Measurements from ENCODE around the gene DENND4C.
"Not testable (repeated sequence)": the region's sequence is repeated elsewhere in the genome, so short reads cannot be mapped to it uniquely, and the experiment has no call there.

The DENND4C gene

DNA sequence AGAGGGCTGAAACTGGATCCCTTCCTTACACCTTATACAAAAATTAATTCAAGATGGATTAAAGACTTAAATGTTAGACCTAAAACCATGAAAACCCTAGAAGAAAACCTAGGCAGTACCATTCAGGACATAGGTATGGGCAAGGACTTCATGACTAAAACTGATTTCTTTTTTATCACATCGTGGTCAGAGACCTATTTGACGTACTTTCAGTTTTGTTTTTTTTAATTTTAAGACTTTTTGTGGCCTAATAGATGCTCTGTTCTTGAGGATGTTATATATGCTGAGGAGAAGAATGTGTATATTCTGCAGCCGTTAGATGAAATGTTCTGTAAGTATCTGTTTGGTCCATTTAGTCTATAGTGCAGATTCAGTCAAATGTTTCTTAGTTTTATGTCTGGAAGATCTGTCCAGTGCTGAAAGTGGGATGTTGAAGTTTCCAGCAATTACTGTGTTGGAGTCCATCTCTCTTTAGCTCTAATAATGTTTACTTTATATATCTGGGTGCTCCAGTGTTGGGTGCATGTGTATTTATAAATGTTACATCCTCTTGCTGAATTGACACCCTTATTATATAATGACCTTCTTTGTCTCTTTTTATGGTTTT lies 36.4 kb downstream of the DENND4C start:
- DNase-seq (ENCODE audit: low read depth) = not testable (repeated sequence)

DNA sequence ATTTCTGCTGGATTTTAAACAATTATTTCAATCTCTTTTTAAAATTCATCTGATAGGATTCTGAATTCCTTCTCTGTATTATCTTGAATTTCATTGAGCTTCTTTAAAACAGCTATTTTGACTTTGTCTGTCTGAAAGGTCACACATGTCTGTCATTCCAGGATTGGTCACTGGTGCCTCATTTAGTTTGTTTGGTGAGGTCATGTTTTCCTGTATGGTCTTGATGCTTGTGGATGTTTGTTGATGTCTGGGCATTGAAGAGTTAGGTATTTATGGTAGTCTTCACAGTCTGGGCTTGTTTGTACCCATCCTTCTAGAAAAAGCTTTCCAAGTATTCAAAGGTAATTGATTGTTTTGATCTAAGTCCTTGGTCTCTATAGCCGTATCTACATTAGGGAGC lies 39.1 kb downstream of the DENND4C start:
- no peak for DNase-seq (ENCODE audit: low read depth)

DNA sequence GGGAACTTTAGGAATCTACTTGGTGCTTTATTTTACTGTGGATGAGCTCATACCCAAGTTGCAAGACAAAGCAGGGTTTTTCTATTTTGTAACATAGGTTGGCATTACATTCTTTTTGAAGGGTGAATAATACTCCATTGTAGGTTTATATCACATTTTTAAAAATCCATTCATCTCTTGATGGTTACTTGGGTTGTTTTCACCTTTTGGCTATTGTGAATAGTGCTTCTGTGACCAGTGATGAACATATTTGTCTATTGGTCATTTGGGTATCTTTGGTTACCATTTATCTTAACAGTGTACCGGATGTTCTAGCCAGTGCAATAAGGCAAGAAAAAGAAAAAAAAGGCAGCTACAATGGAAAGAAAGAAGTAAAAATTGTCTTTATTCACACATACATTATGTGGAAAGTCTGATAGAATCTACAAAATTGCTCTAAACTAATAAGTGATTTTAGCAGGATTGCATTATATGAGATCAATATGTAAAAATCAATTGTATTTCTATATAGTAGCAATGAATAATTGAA lies 40.0 kb downstream of the DENND4C start:
- DNase-seq (ENCODE audit: low read depth) = no peak

DNA sequence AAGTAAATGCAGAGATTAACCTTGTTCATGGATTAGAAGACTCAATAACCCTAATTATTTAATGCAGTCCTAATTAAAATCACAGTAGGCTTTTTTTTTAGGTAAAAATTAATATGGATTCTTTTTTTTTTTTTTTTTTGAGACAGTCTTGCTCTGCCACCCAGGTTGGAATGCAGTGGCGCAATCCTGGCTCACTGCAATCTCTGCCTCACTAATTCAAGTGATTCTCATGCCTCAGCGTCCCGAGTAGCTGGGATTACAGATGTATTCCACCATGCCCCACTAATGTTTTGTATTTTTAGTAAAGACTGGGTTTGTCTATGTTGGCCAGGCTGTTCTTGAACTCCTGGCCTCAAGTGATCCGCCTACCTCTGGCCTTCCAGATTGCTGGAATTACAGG lies 40.6 kb downstream of the DENND4C start:
- DNase-seq (ENCODE audit: low read depth) = no peak

DNA sequence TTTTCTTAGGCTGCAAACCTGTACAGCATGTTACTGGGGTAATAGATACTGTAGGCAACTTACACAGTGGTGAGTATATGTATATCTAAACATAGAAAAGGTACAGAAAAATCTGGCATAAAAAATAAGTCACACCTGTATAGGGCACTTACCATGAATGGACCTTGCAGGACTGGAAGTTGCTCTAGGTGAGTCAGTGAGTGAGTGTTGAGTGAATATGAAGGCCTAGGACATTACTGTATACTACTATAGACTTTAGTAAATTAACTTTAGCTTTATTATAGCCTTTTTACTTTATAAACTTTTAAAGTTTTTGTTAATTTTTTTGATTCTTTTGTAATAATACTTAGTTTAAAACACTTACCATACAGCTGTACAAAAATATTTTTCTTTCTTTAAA lies 51.3 kb downstream of the DENND4C start:
- no peak for DNase-seq (ENCODE audit: low read depth)

DNA sequence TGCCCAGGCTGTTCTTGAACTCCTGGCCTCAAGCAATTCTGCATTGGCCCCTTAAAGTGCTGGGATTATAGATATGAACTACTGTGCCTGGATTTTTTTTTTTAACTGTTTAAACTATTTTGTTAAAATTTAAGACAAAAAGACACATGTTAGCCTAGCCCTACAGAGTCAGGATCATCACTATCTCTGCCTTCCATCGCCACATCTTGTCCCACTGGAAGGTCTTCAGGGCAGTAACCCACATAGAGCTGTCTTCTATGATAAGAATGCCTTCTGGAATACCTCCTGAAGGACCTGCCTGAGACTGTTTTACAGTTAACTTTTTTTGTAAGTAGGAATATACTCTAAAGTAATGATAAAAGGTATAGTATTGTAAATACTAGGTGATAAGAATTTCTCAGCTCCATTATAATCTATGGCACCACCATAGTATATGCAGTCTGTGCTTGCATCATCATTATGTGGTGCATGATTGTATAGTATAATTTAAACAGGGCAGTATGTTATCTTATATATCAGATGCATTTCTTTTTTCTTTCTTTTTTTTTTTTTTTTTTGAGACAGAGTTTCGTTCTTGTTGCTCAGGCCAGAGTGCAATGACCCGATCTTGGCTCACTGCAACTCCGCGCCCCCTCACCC lies 52.7 kb downstream of the DENND4C start:
- no peak for DNase-seq (ENCODE audit: low read depth)

DNA sequence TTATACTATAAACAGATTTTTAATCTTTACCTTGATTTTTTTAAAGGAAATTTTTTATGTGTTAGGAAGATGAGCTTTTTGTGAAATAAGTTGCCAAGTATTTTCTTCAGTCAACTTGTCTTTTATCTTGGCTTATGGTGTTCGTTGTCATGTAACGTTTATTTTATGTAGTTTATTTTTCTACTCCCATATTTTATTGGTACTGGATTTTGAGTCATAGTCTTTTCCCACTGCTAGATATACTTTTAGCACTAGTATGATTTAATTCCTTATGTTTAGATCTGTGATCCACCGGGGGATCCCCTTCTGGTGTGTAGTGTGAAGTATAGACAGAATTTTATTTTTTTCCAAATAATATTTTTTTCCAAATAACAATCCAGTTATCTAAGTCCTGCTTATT lies 54.2 kb downstream of the DENND4C start:
- no peak for DNase-seq (ENCODE audit: low read depth)

DNA sequence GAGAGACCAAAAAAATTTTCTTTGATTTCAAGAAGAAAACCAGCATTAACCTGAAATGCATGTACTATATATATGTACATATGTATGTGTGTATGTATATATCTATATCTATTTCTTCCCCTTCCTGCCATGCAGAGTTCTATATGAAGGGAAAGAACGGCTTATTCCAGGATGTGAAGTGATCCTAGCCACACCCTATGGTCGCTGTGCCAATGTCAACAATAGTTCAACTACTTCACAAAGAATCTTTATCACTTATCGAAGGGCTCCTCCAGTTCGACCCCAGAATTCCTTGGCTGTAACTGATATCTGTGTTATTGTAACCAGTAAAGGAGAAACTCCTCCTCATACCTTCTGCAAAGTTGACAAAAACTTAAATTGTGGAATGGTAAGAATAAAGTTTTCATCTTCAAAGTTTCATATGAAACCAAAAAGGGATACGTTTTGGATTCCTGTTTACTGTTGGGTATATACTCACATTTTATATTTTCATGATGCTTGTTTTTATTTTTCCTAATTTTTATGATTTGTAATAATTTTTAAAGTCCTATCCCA lies 56.2 kb downstream of the DENND4C start:
- DNase-seq (ENCODE audit: low read depth) = no peak

DNA sequence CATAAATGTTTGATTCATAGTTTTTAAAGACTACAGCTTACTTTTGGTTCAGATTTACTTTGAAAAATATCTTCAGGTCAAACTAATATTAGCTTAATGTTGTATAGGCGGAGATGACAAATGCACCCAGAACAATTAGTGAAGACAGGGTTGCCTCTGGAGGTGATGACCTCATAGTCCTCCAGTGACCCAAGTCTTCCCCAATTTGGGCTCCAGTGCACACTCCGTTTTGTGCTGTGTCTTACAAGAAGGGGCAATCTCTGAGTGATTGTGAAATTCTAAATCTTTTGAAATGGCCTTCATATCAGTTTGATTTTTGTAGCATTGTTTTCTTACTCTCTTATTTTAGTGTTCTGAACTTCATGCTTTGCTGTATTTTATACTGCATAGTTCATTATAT lies 57.6 kb downstream of the DENND4C start:
- DNase-seq (ENCODE audit: low read depth) = no peak

DNA sequence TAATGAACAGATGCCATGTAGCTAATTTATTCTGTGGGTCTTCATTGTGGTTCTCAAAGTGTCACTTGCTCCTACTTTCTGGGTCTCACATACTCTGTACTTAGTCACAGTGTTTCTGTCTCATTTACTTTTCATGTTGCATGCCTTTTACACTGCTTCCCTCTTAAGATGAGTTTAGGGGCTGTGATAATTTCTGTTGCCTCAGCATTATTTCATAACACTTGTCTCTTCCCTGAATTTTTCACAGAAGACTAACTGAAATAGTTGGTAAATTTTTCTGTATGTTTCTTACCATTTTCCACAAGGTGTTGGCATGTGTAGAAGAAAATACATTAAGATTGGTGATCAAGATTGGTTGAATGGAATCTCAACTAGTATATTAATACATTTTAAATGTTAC lies 59.6 kb downstream of the DENND4C start:
- no peak for DNase-seq (ENCODE audit: low read depth)

DNA sequence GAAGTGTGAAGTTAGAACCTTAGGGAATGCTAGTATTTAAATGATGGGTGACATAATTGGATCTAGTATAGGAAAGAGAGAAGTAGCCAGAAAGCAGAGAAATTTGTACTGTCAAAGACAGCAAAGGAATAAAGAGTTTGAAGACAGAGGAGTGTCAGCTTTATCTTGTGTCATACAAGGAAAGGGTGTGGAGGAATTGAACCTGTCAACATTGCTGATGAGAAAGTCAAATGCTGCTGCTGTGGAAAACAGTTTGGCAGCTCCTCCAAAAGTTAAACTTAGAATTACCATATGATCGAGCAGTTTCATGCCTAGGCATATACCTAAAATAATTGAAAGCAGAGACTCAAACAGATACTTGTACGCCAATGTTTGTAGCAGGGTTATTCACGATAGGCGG lies 63.7 kb downstream of the DENND4C start:
- DNase-seq (ENCODE audit: low read depth) = no peak

DNA sequence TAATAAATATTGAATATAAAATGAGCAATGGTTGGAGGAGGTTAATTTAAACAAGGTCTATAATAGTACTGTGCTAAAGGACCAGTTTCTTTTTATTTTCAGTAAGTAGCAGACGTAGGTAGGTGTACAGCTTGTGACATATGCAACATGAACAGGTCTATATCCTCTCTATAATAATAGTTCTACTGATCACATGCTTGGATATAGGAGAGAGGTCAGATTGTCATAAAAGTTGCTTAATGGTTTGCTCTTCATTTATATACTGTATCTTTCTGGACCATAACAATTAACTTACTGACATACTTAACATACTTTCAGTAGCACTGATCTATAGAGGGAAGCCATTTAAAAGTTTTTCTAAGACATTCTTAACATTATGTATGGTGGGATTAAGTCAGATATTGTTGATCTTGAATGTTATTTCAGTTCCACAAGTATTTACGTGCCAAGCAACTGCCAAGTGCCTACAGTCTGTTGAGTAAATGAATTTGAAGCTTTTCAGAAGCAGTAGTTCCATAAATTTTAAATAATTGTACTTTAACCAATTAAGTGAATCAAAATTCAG lies 68.0 kb downstream of the DENND4C start:
- DNase-seq (ENCODE audit: low read depth) = no peak

DNA sequence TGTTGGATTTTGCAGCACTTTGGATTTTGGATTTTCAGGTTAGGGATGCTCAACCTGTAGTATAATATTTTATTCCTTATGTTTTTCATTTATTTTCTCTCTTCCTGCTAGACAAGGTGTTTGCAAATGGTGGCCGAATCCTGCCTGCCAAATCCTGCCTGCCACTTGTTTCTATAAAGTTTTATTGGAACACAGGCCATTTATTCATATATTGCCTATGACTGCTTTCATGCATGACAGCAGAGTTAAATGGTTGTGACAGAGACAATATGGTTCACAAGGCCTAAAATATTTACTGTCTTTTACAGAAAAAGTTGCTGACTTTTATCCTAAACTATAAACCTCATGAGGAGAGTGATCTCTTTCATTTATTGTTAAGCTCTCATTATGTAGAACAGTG lies 72.7 kb downstream of the DENND4C start:
- no peak for DNase-seq (ENCODE audit: low read depth)

DNA sequence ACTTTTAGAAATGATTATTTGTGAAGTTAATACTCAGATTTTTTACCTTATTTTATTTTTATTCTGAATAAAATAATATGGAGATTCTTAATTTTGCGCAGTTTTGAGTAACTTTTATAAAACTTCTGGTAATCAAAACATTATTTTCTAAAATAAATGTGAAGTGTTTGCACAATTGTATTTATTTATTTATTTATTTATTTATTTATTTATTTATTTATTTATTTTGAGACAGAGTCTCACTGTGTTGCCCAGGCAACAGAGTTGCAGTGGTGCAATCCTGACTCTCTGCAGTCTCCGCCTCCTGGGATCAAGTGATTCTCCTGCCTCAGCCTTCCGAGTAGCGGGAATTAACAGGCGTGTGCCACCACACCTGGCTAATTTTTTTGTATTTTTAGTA lies 76.1 kb downstream of the DENND4C start:
- DNase-seq (ENCODE audit: low read depth) = no peak

DNA sequence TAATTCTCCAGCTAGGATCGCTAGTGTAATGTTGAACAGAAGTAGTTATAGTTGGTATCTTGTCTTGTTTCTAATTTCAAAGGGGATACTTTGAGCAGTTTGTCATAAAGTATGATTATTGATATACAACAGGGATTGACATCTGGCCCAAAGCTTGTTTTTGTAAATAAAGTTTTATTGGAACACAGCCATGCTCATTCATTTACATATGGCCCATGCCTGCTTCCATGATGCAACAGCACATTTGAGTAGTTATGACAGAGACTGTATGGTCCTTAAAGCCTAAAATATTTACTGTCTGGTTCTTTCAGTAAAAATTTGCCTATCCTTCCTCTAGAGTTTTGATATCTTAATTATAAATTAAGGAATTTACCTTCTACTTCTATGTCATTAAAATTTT lies 79.8 kb downstream of the DENND4C start:
- no peak for DNase-seq (ENCODE audit: low read depth)

DNA sequence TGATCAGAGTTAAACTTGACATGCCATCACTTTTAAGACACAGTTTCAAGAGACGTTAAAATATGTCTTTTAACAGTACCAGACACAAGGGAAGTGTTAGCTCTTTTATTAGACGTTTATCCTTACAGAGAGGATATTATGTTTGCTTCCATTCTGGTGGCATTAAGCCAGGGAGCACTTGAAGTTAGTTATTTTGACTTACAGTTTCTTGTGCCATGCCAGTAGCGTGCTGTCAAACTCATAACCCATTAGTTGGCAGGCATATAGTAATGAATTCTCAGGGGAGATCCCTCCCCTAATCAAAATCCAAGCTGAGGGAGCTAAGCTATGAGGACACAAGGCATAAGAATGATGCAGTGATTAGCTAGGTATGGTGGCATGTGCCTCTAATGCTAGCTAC lies 83.1 kb downstream of the DENND4C start:
- DNase-seq (ENCODE audit: low read depth) = no peak

DNA sequence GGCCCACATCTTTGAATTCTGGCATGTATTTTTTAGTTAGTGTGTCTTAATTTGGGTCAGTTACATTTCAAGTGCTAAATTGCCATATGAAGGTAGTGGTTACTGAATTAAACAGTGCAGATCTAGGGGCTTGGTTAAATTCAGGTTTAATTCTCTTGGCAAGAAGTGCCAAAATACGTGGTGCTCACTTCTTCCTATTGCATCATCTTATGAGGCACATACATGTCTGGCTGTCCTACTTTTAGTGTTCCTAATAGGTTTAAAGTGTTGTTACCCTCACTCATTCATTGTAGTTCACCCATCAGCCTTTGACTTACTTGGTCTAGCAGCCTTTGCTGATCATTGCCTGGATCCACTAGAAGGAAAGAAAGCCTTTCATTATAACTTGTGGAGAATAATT lies 90.0 kb downstream of the DENND4C start:
- DNase-seq (ENCODE audit: low read depth) = no peak

DNA sequence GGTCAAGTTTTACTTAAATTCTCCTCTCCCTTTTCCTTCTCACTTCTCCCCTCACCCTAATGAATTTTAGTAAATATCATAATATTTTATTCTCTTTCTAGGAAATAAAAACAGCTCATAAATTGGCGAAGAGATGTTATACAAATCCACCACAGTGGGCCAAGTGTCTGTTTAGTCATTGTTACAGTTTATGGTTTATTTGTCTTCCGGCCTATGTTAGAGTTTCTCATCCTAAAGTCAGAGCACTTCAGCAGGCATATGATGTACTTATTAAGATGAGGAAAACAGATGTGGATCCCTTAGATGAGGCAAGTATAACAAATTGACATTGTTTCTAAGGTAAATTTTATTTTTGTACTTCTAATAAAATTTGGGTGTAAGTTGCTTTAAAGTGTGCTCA lies 101.4 kb downstream of the DENND4C start:
- DNase-seq (ENCODE audit: low read depth) = no peak

DNA sequence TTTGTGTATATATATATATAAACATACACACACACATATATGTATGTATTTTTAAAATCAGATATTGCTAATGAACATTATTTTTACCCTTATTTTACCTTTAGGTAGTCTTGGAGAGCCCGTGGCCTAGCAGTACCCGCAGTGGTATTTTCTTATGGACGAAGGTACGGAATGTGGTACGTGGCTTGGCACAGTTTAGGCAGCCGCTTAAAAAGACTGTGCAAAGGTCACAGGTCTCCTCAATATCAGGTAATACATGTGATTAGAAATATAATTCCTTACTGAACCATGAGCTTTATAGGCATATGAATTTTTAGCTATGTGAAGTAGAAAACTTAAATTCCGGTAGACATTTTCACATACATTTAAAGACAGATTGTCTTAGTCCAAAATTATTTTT lies 105.7 kb downstream of the DENND4C start:
- no peak for DNase-seq (ENCODE audit: low read depth)

DNA sequence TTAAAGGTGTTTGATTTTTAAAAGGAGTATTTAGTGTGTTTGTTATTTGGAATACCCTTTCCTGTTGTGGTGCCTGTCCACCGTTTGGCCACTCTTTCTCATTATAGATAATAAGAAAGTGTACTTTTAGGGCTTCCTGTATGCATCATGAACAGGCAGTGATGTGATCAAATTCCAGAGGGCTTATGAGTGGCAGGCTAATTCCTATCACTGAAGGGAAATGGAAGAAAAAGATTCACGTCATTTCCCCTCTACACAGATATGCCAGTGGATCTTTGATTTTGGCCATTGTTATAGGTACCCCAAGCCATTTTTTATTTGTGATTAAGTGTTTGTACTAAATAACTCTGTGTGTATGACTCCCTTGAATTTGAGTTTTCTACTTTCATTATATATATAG lies 112.5 kb downstream of the DENND4C start:
- DNase-seq (ENCODE audit: low read depth) = no peak

DNA sequence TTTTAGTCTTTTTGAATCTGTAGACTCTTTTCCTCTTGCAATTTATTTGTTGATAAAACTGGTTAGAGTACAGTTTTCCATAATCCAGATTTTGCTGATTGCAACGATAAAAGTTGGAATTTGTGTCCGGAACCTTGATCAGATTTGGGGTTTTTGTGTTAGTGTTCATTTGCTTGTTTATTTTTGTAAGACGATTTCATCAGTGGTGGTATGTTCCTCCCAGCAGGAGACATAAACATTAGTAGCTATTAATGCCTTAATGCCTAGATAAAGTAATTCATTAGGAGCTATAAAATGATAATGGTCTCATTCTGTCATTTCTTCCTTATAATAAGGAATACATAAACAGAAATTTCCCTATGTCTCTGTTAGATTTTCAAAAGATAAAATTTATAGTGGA lies 128.2 kb downstream of the DENND4C start:
- DNase-seq (ENCODE audit: low read depth) = no peak

DNA sequence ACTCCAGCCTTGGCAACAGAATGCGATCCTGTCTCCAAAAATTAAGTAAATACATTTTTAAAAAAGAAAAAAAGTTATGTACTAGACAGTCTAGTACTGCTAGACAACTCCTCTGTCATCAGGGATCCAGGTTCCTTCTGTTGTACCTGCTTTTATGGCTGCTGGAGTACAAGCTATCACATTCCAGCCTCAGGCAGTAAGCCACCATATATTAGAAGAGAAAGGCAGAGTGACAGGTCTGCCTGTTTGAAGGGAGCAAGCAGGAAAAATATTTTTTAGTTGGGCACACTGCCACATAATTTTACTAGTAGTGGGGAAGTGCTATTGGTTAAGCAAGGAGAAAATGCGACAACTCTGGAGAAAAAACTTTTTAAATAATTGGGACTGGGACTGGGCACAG lies 138.6 kb downstream of the DENND4C start:
- DNase-seq (ENCODE audit: low read depth) = no peak

DNA sequence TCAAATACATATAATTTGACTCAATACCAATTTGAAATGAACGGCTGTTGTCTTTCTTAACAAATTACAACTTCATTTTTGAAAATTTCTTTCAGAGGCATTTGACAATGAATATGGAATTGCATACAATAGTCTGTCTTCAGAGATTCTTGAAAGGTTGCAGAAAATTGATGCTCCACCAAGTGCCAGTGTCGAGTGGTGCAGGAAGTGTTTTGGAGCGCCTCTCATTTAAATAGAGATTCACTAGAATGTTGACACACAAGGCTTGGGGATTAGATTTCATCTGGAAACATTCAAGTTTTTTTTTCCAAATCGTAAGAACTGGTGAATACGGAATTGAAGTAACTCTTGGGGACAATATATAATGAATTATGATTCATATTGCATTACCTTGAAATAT lies 141.4 kb downstream of the DENND4C start:
- DNase-seq (ENCODE audit: low read depth) = no peak

DNA sequence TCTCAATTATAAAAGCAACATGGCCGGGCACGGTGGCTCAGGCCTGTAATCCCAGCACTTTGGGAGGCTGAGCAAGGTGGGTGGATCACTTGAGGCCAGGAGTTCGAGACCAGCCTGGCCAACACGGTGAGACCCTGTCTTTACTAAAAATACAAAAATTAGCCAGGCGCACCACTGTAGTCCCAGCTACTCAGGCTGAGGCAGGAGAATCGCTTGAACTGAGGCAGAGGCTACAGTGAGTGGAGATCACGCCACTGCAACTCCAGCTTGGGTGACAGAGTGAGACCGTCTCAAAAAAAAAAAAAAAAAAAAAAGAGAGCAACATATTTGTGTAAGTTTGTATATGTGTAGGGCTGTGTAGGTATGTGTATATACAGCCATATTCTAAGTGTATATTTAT lies 142.1 kb downstream of the DENND4C start:
- DNase-seq (ENCODE audit: low read depth) = no peak

Measured in stimulated activated CD4-positive, alpha-beta T cell treated with anti-CD3 and anti-CD28 coated beads, Interleukin-2, amount 100 ng/mL, for 4 hours (primary cell).